GM12801 (cell line): ENCODE data around the gene PKP3.

Source experiments
- TF ChIP-seq, protein P1 (sequence below): IDR thresholded peaks from one replicate; pipeline ENCODE4 v1.5.1; 2011; ENCODE audit warnings: control low read depth; ENCODE audit not compliant: insufficient read length; ENCODE audit errors: extremely low read depth

PKP3 gene

DNA sequence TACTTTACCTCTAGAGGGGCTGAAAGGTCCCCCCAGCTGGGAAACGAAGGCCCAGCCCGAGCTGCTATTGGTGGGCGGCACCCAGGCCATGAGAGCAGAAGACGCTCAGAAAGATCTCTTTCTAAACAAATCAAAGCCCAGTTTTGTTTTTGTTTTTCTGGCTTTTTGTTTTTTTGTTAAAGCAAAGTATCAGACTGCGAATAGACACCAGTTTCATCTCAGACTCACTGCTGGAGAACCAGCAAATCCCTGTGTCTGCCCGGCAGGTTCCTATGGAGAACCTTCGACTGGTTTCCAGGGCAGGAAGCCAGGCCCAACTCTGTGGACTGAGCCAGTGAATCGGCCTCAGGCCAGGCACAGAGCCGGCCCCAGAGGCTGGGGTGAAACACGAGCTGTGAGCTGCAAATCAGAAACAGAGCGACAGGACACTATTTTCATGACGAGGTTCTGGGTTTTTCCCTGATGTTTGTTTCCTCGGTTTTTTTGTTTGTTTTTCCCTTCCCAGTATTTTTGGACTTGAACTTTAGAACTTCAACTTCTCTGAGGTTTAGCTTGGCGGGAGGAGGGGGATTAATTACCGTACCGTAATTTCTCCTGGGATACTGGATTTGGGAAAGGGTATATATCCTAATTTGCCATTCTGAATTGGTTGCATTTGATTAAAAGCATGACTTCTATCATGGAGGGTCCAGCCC, 40.7 kb upstream of the PKP3 start:
- TF ChIP-seq, protein P1, sequence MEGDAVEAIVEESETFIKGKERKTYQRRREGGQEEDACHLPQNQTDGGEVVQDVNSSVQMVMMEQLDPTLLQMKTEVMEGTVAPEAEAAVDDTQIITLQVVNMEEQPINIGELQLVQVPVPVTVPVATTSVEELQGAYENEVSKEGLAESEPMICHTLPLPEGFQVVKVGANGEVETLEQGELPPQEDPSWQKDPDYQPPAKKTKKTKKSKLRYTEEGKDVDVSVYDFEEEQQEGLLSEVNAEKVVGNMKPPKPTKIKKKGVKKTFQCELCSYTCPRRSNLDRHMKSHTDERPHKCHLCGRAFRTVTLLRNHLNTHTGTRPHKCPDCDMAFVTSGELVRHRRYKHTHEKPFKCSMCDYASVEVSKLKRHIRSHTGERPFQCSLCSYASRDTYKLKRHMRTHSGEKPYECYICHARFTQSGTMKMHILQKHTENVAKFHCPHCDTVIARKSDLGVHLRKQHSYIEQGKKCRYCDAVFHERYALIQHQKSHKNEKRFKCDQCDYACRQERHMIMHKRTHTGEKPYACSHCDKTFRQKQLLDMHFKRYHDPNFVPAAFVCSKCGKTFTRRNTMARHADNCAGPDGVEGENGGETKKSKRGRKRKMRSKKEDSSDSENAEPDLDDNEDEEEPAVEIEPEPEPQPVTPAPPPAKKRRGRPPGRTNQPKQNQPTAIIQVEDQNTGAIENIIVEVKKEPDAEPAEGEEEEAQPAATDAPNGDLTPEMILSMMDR: no peak

DNA sequence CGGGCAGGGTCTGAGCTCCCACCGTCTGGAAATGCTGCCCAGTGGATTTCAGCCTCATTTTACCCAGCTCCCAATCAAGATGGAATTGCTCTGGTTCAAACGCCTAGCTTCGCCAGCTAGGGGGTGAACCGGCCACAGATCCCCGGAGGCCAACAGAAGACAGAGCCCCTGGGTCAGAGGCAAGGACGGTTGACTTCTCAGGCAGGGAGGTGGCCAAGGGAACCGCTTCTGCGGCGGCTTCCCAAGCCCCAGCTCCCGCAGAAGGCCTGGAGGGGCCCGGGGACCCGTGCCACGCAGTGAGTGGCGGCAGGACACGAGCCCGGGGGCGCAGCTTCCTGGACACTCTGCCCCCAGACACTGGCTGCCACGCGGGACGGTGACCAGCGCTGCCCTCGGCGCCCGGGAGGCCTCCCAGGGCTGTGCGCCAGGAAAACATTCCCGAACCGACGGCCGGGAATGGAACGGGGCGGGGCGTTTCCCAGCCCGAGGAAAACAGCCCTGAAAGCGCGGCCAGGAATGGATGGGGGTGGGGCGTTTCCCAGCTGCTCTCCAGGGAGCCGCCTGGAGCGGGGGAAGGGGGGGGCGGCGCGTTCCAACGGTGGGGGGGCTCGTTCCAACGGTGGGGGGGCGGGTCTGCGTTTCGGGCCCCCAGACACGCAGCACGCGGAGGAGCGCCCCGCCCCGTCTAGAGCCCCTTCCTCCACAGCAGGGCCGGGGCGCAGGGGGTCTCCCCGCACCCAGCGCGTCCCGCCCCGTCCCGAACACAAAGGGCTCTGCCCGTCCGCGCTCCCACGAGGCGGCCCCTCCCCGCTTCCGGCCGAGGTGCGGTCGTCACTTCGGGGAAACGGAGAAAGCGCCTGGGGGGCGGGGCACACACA, 38.2 kb upstream of the PKP3 start:
- TF ChIP-seq, protein P1: no peak

DNA sequence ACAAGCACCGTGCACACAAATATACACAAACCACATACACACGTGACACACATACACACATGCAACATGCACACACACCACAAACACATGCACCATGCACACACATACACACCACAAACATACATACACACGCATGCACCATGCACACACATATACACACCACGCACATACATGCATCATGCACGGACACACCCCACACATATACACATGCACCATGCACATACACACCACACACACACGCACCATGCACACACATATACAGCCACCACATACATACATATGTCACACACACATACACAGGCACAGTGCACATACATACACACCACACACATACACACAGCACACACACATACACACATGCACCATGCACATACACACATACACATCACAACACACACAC, 37.4 kb upstream of the PKP3 start:
- TF ChIP-seq, protein P1: no peak

DNA sequence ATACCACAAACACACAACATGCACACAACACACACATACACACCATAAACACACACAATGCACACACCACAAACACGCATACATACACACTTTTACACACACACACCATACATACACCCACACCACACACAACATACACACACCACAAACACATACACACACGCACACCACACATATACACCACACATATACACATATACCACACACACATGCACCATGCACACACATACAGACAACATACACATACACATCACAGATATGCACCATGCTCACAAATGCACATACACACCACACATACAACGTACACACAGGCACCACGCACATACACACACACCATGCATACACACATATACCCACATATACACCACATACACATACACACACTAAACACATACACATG, 36.4 kb upstream of the PKP3 start:
- TF ChIP-seq, protein P1: no peak

DNA sequence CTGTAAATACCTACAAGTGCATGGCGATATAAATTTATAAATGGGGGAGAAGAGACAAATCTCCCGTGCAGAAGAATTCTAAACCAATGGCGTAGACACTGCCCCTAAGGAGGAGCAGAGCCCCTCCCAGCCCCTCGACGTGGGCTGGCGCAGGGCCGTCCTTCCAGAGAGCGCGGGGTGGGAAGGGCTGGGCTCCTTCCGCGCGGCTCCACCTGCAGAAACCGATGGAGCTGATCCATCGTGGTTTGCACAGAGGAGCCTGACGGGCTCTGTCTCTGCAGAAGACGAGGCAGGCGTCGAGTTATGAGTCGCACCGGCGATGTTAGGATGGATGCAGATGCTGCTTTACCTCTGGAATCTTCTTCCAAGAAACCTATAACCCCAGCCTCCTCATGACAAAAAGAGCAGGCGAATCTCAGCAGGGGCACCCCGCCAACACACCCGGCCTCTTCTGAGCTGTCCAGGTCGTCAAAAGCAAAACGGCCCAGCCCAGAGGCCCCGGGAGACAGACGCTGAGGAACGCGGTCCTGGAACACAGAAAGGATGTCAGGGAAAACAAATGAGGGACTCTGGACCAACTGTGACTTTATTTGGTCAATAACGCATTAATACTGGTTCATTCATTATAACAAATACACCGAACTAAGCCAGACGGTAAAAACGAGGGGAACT, 35.7 kb upstream of the PKP3 start:
- TF ChIP-seq, protein P1: no peak

DNA sequence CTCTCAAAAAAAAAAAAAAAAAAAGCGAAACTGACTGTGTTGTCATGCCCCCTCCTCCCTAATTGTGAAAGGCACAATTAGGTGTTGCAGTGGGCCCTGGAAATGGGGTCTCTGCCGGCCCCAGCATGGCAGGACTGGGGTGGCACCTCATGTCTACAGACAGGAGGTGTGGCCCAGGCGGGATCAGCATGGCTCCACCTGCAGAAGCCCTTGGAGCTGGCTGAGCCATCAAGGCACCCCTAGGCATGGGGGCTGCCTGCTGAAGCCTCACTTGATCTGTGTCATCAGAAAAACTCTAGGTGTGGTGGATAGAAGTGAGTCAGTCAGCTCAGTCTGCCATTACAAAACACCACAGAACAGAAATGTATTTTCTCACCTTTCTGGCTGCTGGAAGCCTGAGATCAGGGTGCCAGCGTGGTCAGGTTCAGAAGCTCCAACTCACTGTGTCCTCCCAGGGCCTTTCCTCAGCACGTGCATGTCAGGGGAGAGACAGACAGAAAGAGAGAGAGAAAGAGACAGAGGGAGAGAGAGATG, 34.8 kb upstream of the PKP3 start:
- TF ChIP-seq, protein P1: no peak
